ENCODE measurements around the gene FXYD3.
"Not testable (repeated sequence)": the region's sequence is repeated elsewhere in the genome, so short reads cannot be mapped to it uniquely, and the experiment has no call there.

Gene FXYD3

GRCh38 chr19:35146746-35147459, 31.3 kb downstream of the FXYD3 start:
- no peak for TF ChIP-seq CTCF (IDR thresholded peaks at IDR 0.05; ENCODE audit: low read depth, low read length, missing control alignments)
- no peak overlapping the region for H3K4me3 ChIP-seq (replicated peaks; ENCODE audit: low read depth, low read length)
- no peak for DNase-seq (ENCODE audit: extremely low read depth, low read depth)

- no peak for DNase-seq (ENCODE audit: extremely low read depth, low read depth)
- no peak overlapping the region for H3K4me3 ChIP-seq (replicated peaks; ENCODE audit: low read depth, low read length)
- no peak for TF ChIP-seq CTCF (IDR thresholded peaks at IDR 0.05; ENCODE audit: low read depth, low read length, missing control alignments)
These were observed 33.8 kb downstream of the FXYD3 start for GRCh38 chr19:35149463-35149862.

- TF ChIP-seq CTCF (IDR thresholded peaks at IDR 0.05; ENCODE audit: low read depth, low read length, missing control alignments): no peak
- H3K4me3 ChIP-seq (replicated peaks; ENCODE audit: low read depth, low read length): no peak overlapping the region
- no peak for DNase-seq (ENCODE audit: extremely low read depth, low read depth)
These were observed 34.8 kb downstream of the FXYD3 start for GRCh38 chr19:35150445-35150844.

GRCh38 chr19:35151273-35152065, 35.8 kb downstream of the FXYD3 start:
- DNase-seq (ENCODE audit: extremely low read depth, low read depth): no peak
- H3K4me3 ChIP-seq (replicated peaks; ENCODE audit: low read depth, low read length): no peak overlapping the region
- no peak for TF ChIP-seq CTCF (IDR thresholded peaks at IDR 0.05; ENCODE audit: low read depth, low read length, missing control alignments)

- H3K4me3 ChIP-seq (replicated peaks; ENCODE audit: low read depth, low read length); DNase-seq (ENCODE audit: extremely low read depth, low read depth): not testable (repeated sequence)
These were observed 37.5 kb downstream of the FXYD3 start for GRCh38 chr19:35153129-35153522.

GRCh38 chr19:35153701-35154524, 38.3 kb downstream of the FXYD3 start:
- no peak for DNase-seq (ENCODE audit: extremely low read depth, low read depth)
- peak; percentile 63 for TF ChIP-seq CTCF (IDR thresholded peaks at IDR 0.05; ENCODE audit: low read depth, low read length, missing control alignments)
- H3K4me3 ChIP-seq (replicated peaks; ENCODE audit: low read depth, low read length): peak overlapping the region; percentile 83

Measured in HFF-Myc (cell line).